Endothelial cell of umbilical vein (primary cell): ENCODE results near the gene TWF2.

Experiments
- EZH2 ChIP-seq: IDR thresholded peaks from 2 replicates; pipeline ENCODE4 v1.6.1; 2012; ENCODE audit warnings: borderline replicate concordance, low read depth, mild to moderate bottlenecking, moderate library complexity, low read length, inconsistent platforms; ENCODE audit not compliant: severe bottlenecking
- MYC ChIP-seq: IDR thresholded peaks from one replicate; pipeline ENCODE4 v1.6.1; 2011; ENCODE audit warnings: mild to moderate bottlenecking, low read depth, low read length
- POLR2A ChIP-seq: IDR thresholded peaks from 2 replicates; pipeline ENCODE4 v1.6.1; 2012; ENCODE audit warnings: low read depth, mild to moderate bottlenecking, control low read depth, low read length
- POLR2AphosphoS5 ChIP-seq: IDR thresholded peaks from 2 replicates; pipeline ENCODE4 v1.6.1; 2012; ENCODE audit warnings: low read depth, mild to moderate bottlenecking, control low read depth, low read length, moderate library complexity; ENCODE audit not compliant: insufficient read depth
- TF ChIP-seq, protein P1 (sequence below), 2 donors: IDR thresholded peaks; 1 replicate in 1 of 2; 2 replicates in 1 of 2; pipeline ENCODE4 v1.5.1; 2011; ENCODE audit warnings: low read length in 2 of 2, mild to moderate bottlenecking in 2 of 2, moderate library complexity in 2 of 2, control low read depth in 1 of 2, inconsistent platforms in 1 of 2, low read depth in 1 of 2; ENCODE audit not compliant: insufficient read depth in 1 of 2; ENCODE audit errors: extremely low read depth in 1 of 2

DNA sequence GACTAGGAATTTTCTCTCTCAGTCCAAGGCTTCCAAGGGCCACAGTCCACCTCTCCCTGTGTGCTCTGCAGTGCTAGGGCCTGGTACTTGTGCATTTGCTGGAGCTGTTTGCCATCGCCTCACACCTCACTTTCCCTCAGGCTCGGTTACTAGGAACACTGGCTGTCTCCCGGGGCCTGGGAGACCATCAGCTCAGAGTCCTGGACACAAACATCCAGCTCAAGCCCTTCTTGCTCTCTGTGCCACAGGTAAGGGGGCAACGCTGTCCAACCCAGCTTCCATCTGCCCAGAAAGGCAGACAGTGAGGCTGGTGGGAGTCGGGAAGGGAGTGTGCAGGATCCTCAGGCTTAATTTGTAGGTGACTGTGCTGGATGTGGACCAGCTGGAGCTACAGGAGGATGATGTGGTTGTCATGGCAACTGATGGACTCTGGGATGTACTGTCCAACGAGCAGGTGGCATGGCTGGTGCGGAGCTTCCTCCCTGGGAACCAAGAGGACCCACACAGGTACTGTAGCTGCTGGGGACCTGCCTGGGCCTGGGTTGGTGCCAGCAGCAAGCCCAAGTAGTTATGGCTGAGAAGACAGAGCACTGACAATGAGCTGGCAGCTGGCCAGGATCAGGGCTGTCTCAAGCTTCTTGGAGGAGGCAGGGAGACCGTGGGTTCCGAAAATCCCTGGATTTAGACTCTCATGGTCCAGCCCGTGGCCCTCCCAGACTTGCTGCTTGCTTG lies 10.0 kb upstream of the TWF2 start:
- TF ChIP-seq POLR2A (no peak), EZH2 (no peak), MYC (no peak), POLR2AphosphoS5 (no peak)
- TF ChIP-seq, protein P1, sequence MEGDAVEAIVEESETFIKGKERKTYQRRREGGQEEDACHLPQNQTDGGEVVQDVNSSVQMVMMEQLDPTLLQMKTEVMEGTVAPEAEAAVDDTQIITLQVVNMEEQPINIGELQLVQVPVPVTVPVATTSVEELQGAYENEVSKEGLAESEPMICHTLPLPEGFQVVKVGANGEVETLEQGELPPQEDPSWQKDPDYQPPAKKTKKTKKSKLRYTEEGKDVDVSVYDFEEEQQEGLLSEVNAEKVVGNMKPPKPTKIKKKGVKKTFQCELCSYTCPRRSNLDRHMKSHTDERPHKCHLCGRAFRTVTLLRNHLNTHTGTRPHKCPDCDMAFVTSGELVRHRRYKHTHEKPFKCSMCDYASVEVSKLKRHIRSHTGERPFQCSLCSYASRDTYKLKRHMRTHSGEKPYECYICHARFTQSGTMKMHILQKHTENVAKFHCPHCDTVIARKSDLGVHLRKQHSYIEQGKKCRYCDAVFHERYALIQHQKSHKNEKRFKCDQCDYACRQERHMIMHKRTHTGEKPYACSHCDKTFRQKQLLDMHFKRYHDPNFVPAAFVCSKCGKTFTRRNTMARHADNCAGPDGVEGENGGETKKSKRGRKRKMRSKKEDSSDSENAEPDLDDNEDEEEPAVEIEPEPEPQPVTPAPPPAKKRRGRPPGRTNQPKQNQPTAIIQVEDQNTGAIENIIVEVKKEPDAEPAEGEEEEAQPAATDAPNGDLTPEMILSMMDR (IDR thresholded peaks at IDR 0.05; ENCODE audit: extremely low read depth in 1 of 2, insufficient read depth in 1 of 2, low read depth in 1 of 2, low read length in 2 of 2), result no peak
